Brain microvascular endothelial cell (primary cell): ENCODE measurements around the gene MAPKAPK2.
A peak's percentile ranks its signal among the peaks of the same experiment; 100 is the strongest.

Experiments
- DNase-seq: peaks from one replicate; pipeline ENCODE4 v3.0.0-alpha.2; 2020
- H3K27ac ChIP-seq: fragments of 250-450 bp; sonication (Bioruptor Pico); 2 replicates; pipeline ENCODE4 v1.5.1; 2020; ENCODE audit warnings: mild to moderate bottlenecking, moderate library complexity
- H3K27me3 ChIP-seq: fragments of 250-450 bp; sonication (Bioruptor Pico); replicated peaks from 2 replicates; pipeline ENCODE4 v1.5.1; 2020; ENCODE audit warnings: mild to moderate bottlenecking
- H3K36me3 ChIP-seq: fragments of 250-450 bp; sonication (Bioruptor Pico); replicated peaks from 2 replicates; pipeline ENCODE4 v1.5.1; 2020; ENCODE audit warnings: mild to moderate bottlenecking
- H3K4me3 ChIP-seq: 2 replicates; pipeline ENCODE4 v1.5.1; 2011; ENCODE audit warnings: low read depth, mild to moderate bottlenecking, control low read depth, low read length, moderate library complexity
- CTCF ChIP-seq: IDR thresholded peaks from 2 replicates; pipeline ENCODE4 v1.5.1; 2011; ENCODE audit warnings: low read depth, mild to moderate bottlenecking, moderate library complexity, low read length, control low read depth, inconsistent platforms; ENCODE audit errors: missing control alignments
- in situ Hi-C: cut with HindIII; loops from 2 replicates; pipeline ENCODE4 v1.10.0; 2017; ENCODE audit warnings: low sequenced_read_pairs, low pct_ligation_motif_present

Gene MAPKAPK2

GRCh38 chr1:206735553-206736031, 50.9 kb downstream of the MAPKAPK2 start:
- Histone ChIP-seq H3K27me3 (no peaks in the 10 kb centered on the region), H3K4me3 (no peak overlapping the region), H3K27ac (no peak overlapping the region), H3K36me3 (peaks cover 36% of the 10 kb centered on the region)
- peak; percentile 50 for DNase-seq
- in situ Hi-C loops, result no loop called here
- no peak for TF ChIP-seq CTCF

GRCh38 chr1:206736878-206737728, 52.4 kb downstream of the MAPKAPK2 start:
- Histone ChIP-seq H3K27ac (no peak overlapping the region), H3K27me3 (no peaks in the 10 kb centered on the region), H3K36me3 (peaks cover 20% of the 10 kb centered on the region), H3K4me3 (no peak overlapping the region)
- no peak for DNase-seq
- no peak for TF ChIP-seq CTCF
- in situ Hi-C loops, result no loop called here

- Histone ChIP-seq H3K27ac (no peak overlapping the region), H3K4me3 (no peak overlapping the region), H3K27me3 (no peaks in the 10 kb centered on the region), H3K36me3 (peaks cover 14% of the 10 kb centered on the region)
- no peak for DNase-seq
- in situ Hi-C loops, result no loop called here
- no peak for TF ChIP-seq CTCF
These were observed 53.1 kb downstream of the MAPKAPK2 start for GRCh38 chr1:206737729-206738201.

GRCh38 chr1:206738370-206739366, 54.0 kb downstream of the MAPKAPK2 start:
- H3K27ac ChIP-seq, result no peak overlapping the region
- no peak for DNase-seq

More at GRCh38 chr1:206738370-206739366, 54.0 kb downstream of the MAPKAPK2 start:
- no peaks in the 10 kb centered on the region for H3K27me3 ChIP-seq
- H3K36me3 ChIP-seq, result peaks cover 8% of the 10 kb centered on the region
- H3K4me3 ChIP-seq, result no peak overlapping the region
- TF ChIP-seq CTCF, result peak; percentile 64
- in situ Hi-C loops, result no loop called here
